GM12878 (cell line): ENCODE results near the gene ITGA4. TPM values are rescaled to one million over a fixed set of nuclear protein-coding genes. Genes with fewer than 3 reads are reported as not detected.

ENCODE experiments used
- CHD1 ChIP-seq: IDR thresholded peaks from 2 replicates; pipeline ENCODE4 v1.6.1; 2012; ENCODE audit warnings: low read depth, low read length, improper control_type of control experiment
- MYB ChIP-seq: fragments of 150-350 bp; IDR thresholded peaks from 2 replicates; pipeline ENCODE4 v1.6.1; 2014; ENCODE audit warnings: mild to moderate bottlenecking, low read depth, low read length, borderline replicate concordance
- NFXL1 ChIP-seq: fragments of 450-650 bp; IDR thresholded peaks from 2 replicates; pipeline ENCODE4 v1.6.1; 2017; ENCODE audit warnings: antibody characterized with exemption, mild to moderate bottlenecking, borderline replicate concordance
- PML ChIP-seq: IDR thresholded peaks from 2 replicates; pipeline ENCODE4 v1.6.1; 2012; ENCODE audit warnings: low read length, inconsistent platforms
- SMC3 ChIP-seq: IDR thresholded peaks from 2 replicates; pipeline ENCODE4 v1.6.1; 2011; ENCODE audit warnings: low read length, improper control_type of control experiment, borderline replicate concordance
- SUPT20H ChIP-seq: IDR thresholded peaks from 2 replicates; pipeline ENCODE4 v1.6.1; 2011; ENCODE audit warnings: low read depth, mild to moderate bottlenecking, low read length, moderate library complexity, borderline replicate concordance; ENCODE audit not compliant: control insufficient read depth
- ZNF384 ChIP-seq: IDR thresholded peaks from 2 replicates; pipeline ENCODE4 v1.6.1; 2012; ENCODE audit warnings: low read depth, mild to moderate bottlenecking, low read length, improper control_type of control experiment, borderline replicate concordance
- polyA plus RNA-seq, 11 experiments: library from polyadenylated mRNA; depleted of rRNA in 4 of 11; unstranded in 6 of 11; stranded (reverse) in 5 of 11; fragments of >200 nt; fragmentation: Nextera tagmentation in 4 of 11; fragmentation: Illumina TruSeq in 1 of 11; extraction: Ambion mirVana in 4 of 11; extraction: Trizol in 1 of 11; gene quantifications; 1 replicate in 1 of 11; 2 replicates in 10 of 11; pipeline versions ENCODE4 v1.2.1 to v1.2.3, GENCODE V29; 2011 to 2016; ENCODE audit warnings: inconsistent platforms in 2 of 11, missing spikeins in 2 of 11, low read depth in 1 of 11
- total RNA-seq, 4 experiments: library from RNA; depleted of rRNA in 3 of 4; stranded (reverse); fragments of >200 nt in 3 of 4; fragmentation: Illumina TruSeq in 1 of 4; extraction: Trizol in 1 of 4; gene quantifications; 2 replicates each; pipeline versions ENCODE4 v1.2.1 to v1.2.3, GENCODE V29; 2013 to 2021
- TF ChIP-seq, protein P1 (sequence below): IDR thresholded peaks from 2 replicates; pipeline ENCODE4 v1.6.1; 2012; ENCODE audit warnings: mild to moderate bottlenecking, low read depth, low read length
- TF ChIP-seq, protein P2 (sequence below): IDR thresholded peaks from 2 replicates; pipeline ENCODE4 v1.6.1; 2012; ENCODE audit warnings: improper control_type of control experiment, low read depth, low read length; ENCODE audit not compliant: insufficient replicate concordance
- TF ChIP-seq, protein P3 (sequence below): fragments of 450-650 bp; formaldehyde crosslinking; IDR thresholded peaks from 2 replicates; pipeline ENCODE4 v1.4.0; 2022; ENCODE audit warnings: mild to moderate bottlenecking, moderate library complexity
- TF ChIP-seq, protein P4 (sequence below): IDR thresholded peaks from 2 replicates; pipeline ENCODE4 v1.6.1; 2012; ENCODE audit warnings: low read length, inconsistent platforms
- TF ChIP-seq, protein P5 (sequence below): IDR thresholded peaks from 2 replicates; pipeline ENCODE4 v1.6.1; 2011; ENCODE audit warnings: low read depth, low read length, improper control_type of control experiment, borderline replicate concordance
- TF ChIP-seq, protein P6 (sequence below): IDR thresholded peaks from 2 replicates; pipeline ENCODE4 v1.6.1; 2011; ENCODE audit warnings: borderline replicate concordance, low read depth, mild to moderate bottlenecking, moderate library complexity, mixed read lengths, low read length; ENCODE audit not compliant: insufficient read depth; ENCODE audit errors: extremely low read length

Gene ITGA4
- total and polyA plus RNA-seq, 10 of the 15 experiments (the other 5 are each of a cell fraction or from before 2014, with no cell fraction given): 12.4 to 87.9 (median 63.5) TPM

DNA sequence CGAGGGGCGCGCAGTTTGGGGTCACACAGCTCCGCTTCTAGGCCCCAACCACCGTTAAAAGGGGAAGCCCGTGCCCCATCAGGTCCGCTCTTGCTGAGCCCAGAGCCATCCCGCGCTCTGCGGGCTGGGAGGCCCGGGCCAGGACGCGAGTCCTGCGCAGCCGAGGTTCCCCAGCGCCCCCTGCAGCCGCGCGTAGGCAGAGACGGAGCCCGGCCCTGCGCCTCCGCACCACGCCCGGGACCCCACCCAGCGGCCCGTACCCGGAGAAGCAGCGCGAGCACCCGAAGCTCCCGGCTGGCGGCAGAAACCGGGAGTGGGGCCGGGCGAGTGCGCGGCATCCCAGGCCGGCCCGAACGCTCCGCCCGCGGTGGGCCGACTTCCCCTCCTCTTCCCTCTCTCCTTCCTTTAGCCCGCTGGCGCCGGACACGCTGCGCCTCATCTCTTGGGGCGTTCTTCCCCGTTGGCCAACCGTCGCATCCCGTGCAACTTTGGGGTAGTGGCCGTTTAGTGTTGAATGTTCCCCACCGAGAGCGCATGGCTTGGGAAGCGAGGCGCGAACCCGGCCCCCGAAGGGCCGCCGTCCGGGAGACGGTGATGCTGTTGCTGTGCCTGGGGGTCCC, at the start of gene ITGA4 (continued):
- TF ChIP-seq, protein P1, sequence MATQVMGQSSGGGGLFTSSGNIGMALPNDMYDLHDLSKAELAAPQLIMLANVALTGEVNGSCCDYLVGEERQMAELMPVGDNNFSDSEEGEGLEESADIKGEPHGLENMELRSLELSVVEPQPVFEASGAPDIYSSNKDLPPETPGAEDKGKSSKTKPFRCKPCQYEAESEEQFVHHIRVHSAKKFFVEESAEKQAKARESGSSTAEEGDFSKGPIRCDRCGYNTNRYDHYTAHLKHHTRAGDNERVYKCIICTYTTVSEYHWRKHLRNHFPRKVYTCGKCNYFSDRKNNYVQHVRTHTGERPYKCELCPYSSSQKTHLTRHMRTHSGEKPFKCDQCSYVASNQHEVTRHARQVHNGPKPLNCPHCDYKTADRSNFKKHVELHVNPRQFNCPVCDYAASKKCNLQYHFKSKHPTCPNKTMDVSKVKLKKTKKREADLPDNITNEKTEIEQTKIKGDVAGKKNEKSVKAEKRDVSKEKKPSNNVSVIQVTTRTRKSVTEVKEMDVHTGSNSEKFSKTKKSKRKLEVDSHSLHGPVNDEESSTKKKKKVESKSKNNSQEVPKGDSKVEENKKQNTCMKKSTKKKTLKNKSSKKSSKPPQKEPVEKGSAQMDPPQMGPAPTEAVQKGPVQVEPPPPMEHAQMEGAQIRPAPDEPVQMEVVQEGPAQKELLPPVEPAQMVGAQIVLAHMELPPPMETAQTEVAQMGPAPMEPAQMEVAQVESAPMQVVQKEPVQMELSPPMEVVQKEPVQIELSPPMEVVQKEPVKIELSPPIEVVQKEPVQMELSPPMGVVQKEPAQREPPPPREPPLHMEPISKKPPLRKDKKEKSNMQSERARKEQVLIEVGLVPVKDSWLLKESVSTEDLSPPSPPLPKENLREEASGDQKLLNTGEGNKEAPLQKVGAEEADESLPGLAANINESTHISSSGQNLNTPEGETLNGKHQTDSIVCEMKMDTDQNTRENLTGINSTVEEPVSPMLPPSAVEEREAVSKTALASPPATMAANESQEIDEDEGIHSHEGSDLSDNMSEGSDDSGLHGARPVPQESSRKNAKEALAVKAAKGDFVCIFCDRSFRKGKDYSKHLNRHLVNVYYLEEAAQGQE: no peak
- TF ChIP-seq, protein P2, sequence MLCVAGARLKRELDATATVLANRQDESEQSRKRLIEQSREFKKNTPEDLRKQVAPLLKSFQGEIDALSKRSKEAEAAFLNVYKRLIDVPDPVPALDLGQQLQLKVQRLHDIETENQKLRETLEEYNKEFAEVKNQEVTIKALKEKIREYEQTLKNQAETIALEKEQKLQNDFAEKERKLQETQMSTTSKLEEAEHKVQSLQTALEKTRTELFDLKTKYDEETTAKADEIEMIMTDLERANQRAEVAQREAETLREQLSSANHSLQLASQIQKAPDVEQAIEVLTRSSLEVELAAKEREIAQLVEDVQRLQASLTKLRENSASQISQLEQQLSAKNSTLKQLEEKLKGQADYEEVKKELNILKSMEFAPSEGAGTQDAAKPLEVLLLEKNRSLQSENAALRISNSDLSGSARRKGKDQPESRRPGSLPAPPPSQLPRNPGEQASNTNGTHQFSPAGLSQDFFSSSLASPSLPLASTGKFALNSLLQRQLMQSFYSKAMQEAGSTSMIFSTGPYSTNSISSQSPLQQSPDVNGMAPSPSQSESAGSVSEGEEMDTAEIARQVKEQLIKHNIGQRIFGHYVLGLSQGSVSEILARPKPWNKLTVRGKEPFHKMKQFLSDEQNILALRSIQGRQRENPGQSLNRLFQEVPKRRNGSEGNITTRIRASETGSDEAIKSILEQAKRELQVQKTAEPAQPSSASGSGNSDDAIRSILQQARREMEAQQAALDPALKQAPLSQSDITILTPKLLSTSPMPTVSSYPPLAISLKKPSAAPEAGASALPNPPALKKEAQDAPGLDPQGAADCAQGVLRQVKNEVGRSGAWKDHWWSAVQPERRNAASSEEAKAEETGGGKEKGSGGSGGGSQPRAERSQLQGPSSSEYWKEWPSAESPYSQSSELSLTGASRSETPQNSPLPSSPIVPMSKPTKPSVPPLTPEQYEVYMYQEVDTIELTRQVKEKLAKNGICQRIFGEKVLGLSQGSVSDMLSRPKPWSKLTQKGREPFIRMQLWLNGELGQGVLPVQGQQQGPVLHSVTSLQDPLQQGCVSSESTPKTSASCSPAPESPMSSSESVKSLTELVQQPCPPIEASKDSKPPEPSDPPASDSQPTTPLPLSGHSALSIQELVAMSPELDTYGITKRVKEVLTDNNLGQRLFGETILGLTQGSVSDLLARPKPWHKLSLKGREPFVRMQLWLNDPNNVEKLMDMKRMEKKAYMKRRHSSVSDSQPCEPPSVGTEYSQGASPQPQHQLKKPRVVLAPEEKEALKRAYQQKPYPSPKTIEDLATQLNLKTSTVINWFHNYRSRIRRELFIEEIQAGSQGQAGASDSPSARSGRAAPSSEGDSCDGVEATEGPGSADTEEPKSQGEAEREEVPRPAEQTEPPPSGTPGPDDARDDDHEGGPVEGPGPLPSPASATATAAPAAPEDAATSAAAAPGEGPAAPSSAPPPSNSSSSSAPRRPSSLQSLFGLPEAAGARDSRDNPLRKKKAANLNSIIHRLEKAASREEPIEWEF: no peak
- no peak for TF ChIP-seq CHD1
- TF ChIP-seq SMC3: peak; percentile 68
- TF ChIP-seq, protein P3, sequence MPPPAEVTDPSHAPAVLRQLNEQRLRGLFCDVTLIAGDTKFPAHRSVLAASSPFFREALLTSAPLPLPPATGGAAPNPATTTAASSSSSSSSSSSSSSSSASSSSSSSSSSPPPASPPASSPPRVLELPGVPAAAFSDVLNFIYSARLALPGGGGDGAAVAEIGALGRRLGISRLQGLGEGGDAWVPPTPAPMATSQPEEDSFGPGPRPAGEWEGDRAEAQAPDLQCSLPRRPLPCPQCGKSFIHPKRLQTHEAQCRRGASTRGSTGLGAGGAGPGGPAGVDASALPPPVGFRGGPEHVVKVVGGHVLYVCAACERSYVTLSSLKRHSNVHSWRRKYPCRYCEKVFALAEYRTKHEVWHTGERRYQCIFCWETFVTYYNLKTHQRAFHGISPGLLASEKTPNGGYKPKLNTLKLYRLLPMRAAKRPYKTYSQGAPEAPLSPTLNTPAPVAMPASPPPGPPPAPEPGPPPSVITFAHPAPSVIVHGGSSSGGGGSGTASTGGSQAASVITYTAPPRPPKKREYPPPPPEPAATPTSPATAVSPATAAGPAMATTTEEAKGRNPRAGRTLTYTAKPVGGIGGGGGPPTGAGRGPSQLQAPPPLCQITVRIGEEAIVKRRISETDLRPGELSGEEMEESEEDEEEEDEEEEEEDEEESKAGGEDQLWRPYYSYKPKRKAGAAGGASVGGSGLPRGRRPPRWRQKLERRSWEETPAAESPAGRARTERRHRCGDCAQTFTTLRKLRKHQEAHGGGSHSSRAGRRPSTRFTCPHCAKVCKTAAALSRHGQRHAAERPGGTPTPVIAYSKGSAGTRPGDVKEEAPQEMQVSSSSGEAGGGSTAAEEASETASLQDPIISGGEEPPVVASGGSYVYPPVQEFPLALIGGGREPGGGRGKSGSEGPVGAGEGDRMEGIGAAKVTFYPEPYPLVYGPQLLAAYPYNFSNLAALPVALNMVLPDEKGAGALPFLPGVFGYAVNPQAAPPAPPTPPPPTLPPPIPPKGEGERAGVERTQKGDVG (CRISPR knock-in tag): no peak
- TF ChIP-seq SUPT20H: no peak
- TF ChIP-seq, protein P4, sequence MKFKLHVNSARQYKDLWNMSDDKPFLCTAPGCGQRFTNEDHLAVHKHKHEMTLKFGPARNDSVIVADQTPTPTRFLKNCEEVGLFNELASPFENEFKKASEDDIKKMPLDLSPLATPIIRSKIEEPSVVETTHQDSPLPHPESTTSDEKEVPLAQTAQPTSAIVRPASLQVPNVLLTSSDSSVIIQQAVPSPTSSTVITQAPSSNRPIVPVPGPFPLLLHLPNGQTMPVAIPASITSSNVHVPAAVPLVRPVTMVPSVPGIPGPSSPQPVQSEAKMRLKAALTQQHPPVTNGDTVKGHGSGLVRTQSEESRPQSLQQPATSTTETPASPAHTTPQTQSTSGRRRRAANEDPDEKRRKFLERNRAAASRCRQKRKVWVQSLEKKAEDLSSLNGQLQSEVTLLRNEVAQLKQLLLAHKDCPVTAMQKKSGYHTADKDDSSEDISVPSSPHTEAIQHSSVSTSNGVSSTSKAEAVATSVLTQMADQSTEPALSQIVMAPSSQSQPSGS: no peak
- no peak for TF ChIP-seq NFXL1
- TF ChIP-seq, protein P5, sequence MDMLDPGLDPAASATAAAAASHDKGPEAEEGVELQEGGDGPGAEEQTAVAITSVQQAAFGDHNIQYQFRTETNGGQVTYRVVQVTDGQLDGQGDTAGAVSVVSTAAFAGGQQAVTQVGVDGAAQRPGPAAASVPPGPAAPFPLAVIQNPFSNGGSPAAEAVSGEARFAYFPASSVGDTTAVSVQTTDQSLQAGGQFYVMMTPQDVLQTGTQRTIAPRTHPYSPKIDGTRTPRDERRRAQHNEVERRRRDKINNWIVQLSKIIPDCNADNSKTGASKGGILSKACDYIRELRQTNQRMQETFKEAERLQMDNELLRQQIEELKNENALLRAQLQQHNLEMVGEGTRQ: no peak
- TF ChIP-seq, protein P6, sequence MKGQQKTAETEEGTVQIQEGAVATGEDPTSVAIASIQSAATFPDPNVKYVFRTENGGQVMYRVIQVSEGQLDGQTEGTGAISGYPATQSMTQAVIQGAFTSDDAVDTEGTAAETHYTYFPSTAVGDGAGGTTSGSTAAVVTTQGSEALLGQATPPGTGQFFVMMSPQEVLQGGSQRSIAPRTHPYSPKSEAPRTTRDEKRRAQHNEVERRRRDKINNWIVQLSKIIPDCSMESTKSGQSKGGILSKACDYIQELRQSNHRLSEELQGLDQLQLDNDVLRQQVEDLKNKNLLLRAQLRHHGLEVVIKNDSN: no peak
- no peak for TF ChIP-seq PML
- TF ChIP-seq MYB: no peak
- TF ChIP-seq ZNF384: no peak
